ENCODE results near the gene OR52H1.

The OR52H1 gene

GRCh38 chr11:5516599-5516998, 31.7 kb downstream of the OR52H1 start, which contains the start of gene UBQLNL:
UBQLNL (minus strand) TSS chr11:5516699; CDS start chr11:5516441, 258 bp downstream.
- TF ChIP-seq CTCF (IDR thresholded peaks at IDR 0.05; ENCODE audit: low read depth, low read length): no peak
- DNase-seq (ENCODE audit: extremely low read depth, low read depth): no peak

GRCh38 chr11:5514841-5515240, 33.5 kb downstream of the OR52H1 start:
- no peak for TF ChIP-seq CTCF (IDR thresholded peaks at IDR 0.05; ENCODE audit: low read depth, low read length)
- no peak for DNase-seq (ENCODE audit: extremely low read depth, low read depth)

GRCh38 chr11:5509803-5510202, 38.5 kb downstream of the OR52H1 start, which contains the start of gene UBQLN3:
UBQLN3 (minus strand) TSS chr11:5509957; CDS start chr11:5509558, 399 bp downstream.
- no peak for TF ChIP-seq CTCF (IDR thresholded peaks at IDR 0.05; ENCODE audit: low read depth, low read length)
- no peak for DNase-seq (ENCODE audit: extremely low read depth, low read depth)

GRCh38 chr11:5508605-5509004, 39.7 kb downstream of the OR52H1 start:
- TF ChIP-seq CTCF (IDR thresholded peaks at IDR 0.05; ENCODE audit: low read depth, low read length): no peak
- DNase-seq (ENCODE audit: extremely low read depth, low read depth): no peak

- no peak for TF ChIP-seq CTCF (IDR thresholded peaks at IDR 0.05; ENCODE audit: low read depth, low read length)
- no peak for DNase-seq (ENCODE audit: extremely low read depth, low read depth)
These were observed 40.4 kb downstream of the OR52H1 start for GRCh38 chr11:5507933-5508305.

- TF ChIP-seq CTCF (IDR thresholded peaks at IDR 0.05; ENCODE audit: low read depth, low read length): no peak
- DNase-seq (ENCODE audit: extremely low read depth, low read depth): no peak
These were observed 41.0 kb downstream of the OR52H1 start for GRCh38 chr11:5507177-5507932.

- DNase-seq (ENCODE audit: extremely low read depth, low read depth): no peak
- no peak for TF ChIP-seq CTCF (IDR thresholded peaks at IDR 0.05; ENCODE audit: low read depth, low read length)
These were observed 42.8 kb downstream of the OR52H1 start for GRCh38 chr11:5505363-5506048.

Data from AG09319 (cell line).